ENCODE measurements around the gene NRM.

Gene NRM

GRCh38 chr6:30682143-30683117 is 8.4 kb downstream of the NRM start (continued):
- no peak for TF ChIP-seq ZNF146 (tag by site-specific recombination; IDR thresholded peaks at IDR 0.05)
- no peak for TF ChIP-seq AEBP2 (tag by site-specific recombination; IDR thresholded peaks at IDR 0.05; ENCODE audit: borderline replicate concordance)
- no peak for TF ChIP-seq KLF16 (tag by site-specific recombination; IDR thresholded peaks at IDR 0.05)
- TF ChIP-seq ZNF214 (tag by site-specific recombination; IDR thresholded peaks at IDR 0.05; ENCODE audit: borderline replicate concordance), result no peak
- no peak for TF ChIP-seq ZNF596 (tag by site-specific recombination; IDR thresholded peaks at IDR 0.05)
- TF ChIP-seq ZNF658 (tag by site-specific recombination; IDR thresholded peaks at IDR 0.05), result no peak
- TF ChIP-seq PRDM4 (tag by site-specific recombination; IDR thresholded peaks at IDR 0.05), result no peak
- TF ChIP-seq YY1 (tag by site-specific recombination; IDR thresholded peaks at IDR 0.05), result no peak
- TF ChIP-seq, protein P1, sequence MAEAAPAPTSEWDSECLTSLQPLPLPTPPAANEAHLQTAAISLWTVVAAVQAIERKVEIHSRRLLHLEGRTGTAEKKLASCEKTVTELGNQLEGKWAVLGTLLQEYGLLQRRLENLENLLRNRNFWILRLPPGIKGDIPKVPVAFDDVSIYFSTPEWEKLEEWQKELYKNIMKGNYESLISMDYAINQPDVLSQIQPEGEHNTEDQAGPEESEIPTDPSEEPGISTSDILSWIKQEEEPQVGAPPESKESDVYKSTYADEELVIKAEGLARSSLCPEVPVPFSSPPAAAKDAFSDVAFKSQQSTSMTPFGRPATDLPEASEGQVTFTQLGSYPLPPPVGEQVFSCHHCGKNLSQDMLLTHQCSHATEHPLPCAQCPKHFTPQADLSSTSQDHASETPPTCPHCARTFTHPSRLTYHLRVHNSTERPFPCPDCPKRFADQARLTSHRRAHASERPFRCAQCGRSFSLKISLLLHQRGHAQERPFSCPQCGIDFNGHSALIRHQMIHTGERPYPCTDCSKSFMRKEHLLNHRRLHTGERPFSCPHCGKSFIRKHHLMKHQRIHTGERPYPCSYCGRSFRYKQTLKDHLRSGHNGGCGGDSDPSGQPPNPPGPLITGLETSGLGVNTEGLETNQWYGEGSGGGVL (tag by site-specific recombination; IDR thresholded peaks at IDR 0.05), result peak; percentile 94
- TF ChIP-seq FEZF1 (tag by site-specific recombination; IDR thresholded peaks at IDR 0.05), result no peak
- TF ChIP-seq, protein P2, sequence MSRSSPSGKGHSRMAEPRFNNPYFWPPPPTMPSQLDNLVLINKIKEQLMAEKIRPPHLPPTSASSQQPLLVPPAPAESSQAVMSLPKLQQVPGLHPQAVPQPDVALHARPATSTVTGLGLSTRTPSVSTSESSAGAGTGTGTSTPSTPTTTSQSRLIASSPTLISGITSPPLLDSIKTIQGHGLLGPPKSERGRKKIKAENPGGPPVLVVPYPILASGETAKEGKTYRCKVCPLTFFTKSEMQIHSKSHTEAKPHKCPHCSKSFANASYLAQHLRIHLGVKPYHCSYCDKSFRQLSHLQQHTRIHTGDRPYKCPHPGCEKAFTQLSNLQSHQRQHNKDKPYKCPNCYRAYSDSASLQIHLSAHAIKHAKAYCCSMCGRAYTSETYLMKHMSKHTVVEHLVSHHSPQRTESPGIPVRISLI (tag by site-specific recombination; IDR thresholded peaks at IDR 0.05), result peak; percentile 51; the same call in 1 of the 2 replicates
- no peak for TF ChIP-seq ZNF157 (tag by site-specific recombination; IDR thresholded peaks at IDR 0.05)
- no peak for TF ChIP-seq ZNF664 (tag by site-specific recombination; IDR thresholded peaks at IDR 0.05)
- TF ChIP-seq ZNF426 (tag by site-specific recombination; IDR thresholded peaks at IDR 0.05), result no peak
- no peak for TF ChIP-seq ZNF423 (tag by site-specific recombination; IDR thresholded peaks at IDR 0.05)
- TF ChIP-seq ZNF239 (tag by site-specific recombination; IDR thresholded peaks at IDR 0.05), result no peak
- no peak; the same call in 1 of the 2 replicates for TF ChIP-seq ZNF324 (tag by site-specific recombination; IDR thresholded peaks at IDR 0.05)
- TF ChIP-seq ZNF571 (tag by site-specific recombination; IDR thresholded peaks at IDR 0.05), result no peak
- TF ChIP-seq ZNF529 (tag by site-specific recombination; IDR thresholded peaks at IDR 0.05; ENCODE audit: insufficient replicate concordance), result no peak
- peak; percentile 93 for TF ChIP-seq ZBTB20 (tag by site-specific recombination; IDR thresholded peaks at IDR 0.05)
- TF ChIP-seq ZNF223 (tag by site-specific recombination; IDR thresholded peaks at IDR 0.05), result no peak
- no peak for TF ChIP-seq SALL2 (tag by site-specific recombination; IDR thresholded peaks at IDR 0.05; ENCODE audit: borderline replicate concordance)
- 0 out of 2 replicates have a peak, but pooled peaks have one; percentile 6 for TF ChIP-seq ZNF394 (tag by site-specific recombination; IDR thresholded peaks at IDR 0.05; ENCODE audit: borderline replicate concordance)
- TF ChIP-seq ZBTB48 (tag by site-specific recombination; IDR thresholded peaks at IDR 0.05), result peak; percentile 48
- no peak for TF ChIP-seq ZNF776 (tag by site-specific recombination; IDR thresholded peaks at IDR 0.05; ENCODE audit: borderline replicate concordance)
- peak; percentile 7; the same call in 1 of the 2 replicates for TF ChIP-seq OSR2 (tag by site-specific recombination; IDR thresholded peaks at IDR 0.05)
- no peak for TF ChIP-seq BCL11B (tag by site-specific recombination; IDR thresholded peaks at IDR 0.05; ENCODE audit: low read depth)
- no peak for TF ChIP-seq ZFP41 (tag by site-specific recombination; IDR thresholded peaks at IDR 0.05; ENCODE audit: borderline replicate concordance)
- TF ChIP-seq ZNF785 (tag by site-specific recombination; IDR thresholded peaks at IDR 0.05), result no peak
- no peak for TF ChIP-seq WT1 (tag by site-specific recombination; IDR thresholded peaks at IDR 0.05)
